GM12864 (cell line): Measurements from ENCODE around the gene SOCS4.

ENCODE experiments used
- DNase-seq: peaks from one replicate; pipeline ENCODE4 v3.0.0-alpha.2; 2011; ENCODE audit warnings: low read depth
- H3K4me3 ChIP-seq: 2 replicates; pipeline ENCODE4 v1.5.1; 2011; ENCODE audit warnings: mild to moderate bottlenecking, low read depth, low read length, control low read depth
- CTCF ChIP-seq: IDR thresholded peaks from 2 replicates; pipeline ENCODE4 v1.5.1; 2011; ENCODE audit warnings: low read depth, mild to moderate bottlenecking, moderate library complexity, low read length, control low read depth, inconsistent platforms; ENCODE audit errors: missing control alignments

The SOCS4 gene

GRCh38 chr14:55084401-55085059 lies 57.5 kb downstream of the SOCS4 start:
- no peak for DNase-seq
- TF ChIP-seq CTCF, result no peak
- no peak overlapping the region for H3K4me3 ChIP-seq

- no peak overlapping the region for H3K4me3 ChIP-seq
- DNase-seq, result no peak
- no peak for TF ChIP-seq CTCF
Measured at GRCh38 chr14:55085060-55085660, 58.1 kb downstream of the SOCS4 start.

GRCh38 chr14:55086938-55087337 lies 59.9 kb downstream of the SOCS4 start:
- no peak for DNase-seq
- no peak overlapping the region for H3K4me3 ChIP-seq
- no peak for TF ChIP-seq CTCF

GRCh38 chr14:55088356-55088755 lies 61.3 kb downstream of the SOCS4 start:
- DNase-seq, result no peak
- no peak overlapping the region for H3K4me3 ChIP-seq
- no peak for TF ChIP-seq CTCF

GRCh38 chr14:55092341-55092740 lies 65.3 kb downstream of the SOCS4 start:
- no peak overlapping the region for H3K4me3 ChIP-seq
- DNase-seq, result no peak
- no peak for TF ChIP-seq CTCF

- TF ChIP-seq CTCF, result no peak
- DNase-seq, result no peak
- H3K4me3 ChIP-seq, result no peak overlapping the region
Measured at GRCh38 chr14:55094292-55095157, 67.5 kb downstream of the SOCS4 start.
